ENCODE data around the gene GPR84.
A peak's percentile ranks its signal among the peaks of the same experiment; 100 is the strongest.
"Not testable (repeated sequence)": the region's sequence is repeated elsewhere in the genome, so short reads cannot be mapped to it uniquely, and the experiment has no call there.

Gene GPR84

DNA sequence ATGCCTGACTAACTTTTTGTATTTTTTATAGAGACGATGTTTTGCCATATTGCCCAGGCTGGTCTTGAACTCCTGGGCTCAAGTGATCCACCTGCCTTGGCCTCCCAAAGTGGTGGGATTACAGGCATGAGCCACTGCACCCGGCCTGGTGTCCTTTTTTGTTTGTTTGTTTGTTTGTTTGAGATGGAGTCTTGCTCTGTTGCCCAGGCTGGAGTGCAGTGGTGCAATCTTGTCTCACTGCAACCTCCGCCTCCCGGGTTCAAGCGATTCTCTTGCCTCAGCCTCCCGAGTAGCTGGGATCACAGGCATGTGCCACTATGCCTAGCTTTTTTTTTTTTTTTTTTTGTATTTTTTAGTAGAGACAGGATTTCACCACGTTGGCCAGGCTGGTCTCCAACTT lies 10.0 kb downstream of the GPR84 start:
- not testable (repeated sequence) for DNase-seq

DNA sequence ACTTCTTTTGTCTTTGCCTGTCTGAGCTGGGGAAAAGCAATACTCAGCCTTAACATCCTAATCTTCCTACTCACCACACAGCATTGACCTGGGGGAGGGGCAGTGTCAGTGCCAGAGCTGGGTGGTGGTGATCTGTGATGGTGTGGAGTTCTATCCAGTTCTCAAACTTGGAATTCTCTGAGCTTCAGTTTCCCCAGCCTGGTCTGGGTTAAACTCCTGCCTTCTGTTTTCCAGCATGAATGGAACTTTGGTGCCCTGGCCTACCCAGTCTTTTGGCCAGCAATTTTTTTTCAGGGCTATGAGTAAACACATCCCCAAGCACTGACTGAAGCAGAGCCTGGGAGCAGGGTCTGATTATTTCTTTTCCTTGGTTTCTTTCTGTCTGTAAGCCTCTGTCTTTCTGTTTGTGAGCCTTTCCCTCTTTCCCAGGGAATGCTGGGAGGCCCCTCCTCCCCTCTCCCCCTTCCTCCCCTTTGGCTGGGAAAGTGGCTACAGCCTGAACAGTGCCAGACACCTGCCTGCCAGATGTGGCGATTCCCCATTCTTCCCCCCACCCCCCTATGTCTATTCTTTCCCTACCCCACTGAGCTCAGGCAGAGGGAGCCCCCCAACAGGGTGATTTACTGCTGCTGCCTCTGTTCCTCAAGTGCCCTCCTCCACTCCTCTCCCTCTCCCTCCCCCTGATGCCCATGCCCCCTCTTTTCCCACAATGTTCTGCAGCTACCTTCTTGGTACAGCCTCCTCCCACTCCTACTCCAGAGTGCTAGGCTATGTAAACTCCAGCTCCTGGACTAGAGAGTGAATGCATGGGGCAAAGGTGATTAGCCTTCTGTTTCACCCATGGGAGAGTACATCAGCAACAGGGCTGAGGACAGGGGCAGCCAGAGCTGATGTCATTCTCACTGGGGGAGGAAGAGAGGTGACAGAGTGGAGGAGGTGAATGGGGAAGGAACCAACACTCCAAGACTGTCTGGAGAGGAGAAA lies 11.1 kb downstream of the GPR84 start:
- DNase-seq: no peak

DNA sequence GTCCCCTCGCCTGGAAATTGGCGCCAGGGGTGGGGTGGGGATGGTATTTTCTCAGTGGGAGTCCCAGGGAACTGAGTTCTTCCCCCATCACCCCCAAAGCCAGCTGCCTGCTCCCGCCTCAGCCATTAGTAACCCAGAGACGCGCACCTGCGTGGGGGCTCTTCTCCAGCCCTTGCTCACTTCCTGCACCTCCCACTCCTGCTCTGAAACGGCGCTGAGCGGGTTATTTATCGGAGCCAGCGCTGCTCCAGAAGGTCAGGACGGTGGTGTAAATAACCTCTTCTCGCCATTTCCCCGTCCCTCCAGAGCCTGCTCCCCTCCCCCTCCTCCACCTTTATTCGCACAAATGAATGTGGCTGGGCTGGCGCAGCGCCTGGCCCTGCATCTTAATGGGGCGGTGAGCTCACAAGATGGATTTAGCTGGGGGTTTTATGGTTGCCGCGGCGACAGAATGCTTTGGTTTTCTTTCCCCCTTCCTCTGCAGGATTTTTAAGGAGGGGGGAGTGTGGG lies 12.2 kb downstream of the GPR84 start:
- DNase-seq: peak; percentile 26

DNA sequence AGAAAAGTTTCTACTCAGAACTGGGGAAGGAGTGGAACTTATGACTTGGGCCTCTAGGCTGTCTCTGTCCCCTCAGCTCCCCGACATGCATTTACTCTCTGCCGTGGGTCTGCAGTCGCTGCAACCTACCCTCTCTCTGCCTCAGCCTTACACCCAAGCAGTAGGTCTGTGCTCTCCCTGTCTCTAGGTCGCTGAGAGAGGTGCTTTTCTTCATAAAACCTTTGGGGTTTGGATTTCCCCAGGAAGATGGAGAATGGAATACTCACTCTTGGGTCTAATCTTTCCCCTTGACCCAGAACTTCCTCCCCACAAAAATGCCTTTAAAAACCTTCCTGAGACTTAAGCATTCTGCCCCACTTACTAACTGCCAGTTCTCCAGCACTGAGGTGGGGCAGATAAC lies 12.9 kb downstream of the GPR84 start:
- no peak for DNase-seq

DNA sequence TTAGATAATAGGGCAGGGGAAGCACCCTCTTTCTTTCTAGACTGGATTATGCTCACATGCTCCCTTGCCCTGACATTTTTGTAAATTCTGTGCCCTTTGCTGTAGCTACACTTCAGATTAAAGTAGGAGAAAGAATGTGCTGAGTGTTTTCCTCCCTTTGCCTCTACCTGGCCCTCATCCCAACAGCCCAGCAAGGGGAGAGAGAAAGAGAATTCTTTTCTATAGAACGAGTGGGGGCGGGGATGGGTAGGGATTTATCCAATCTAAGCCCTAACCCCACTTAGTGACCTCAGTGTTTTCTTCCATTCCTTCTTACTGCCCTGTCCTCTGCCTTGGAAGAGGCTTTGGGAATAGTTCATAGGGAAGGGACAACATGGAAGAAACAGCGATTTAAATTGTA lies 13.5 kb downstream of the GPR84 start:
- no peak for DNase-seq

DNA sequence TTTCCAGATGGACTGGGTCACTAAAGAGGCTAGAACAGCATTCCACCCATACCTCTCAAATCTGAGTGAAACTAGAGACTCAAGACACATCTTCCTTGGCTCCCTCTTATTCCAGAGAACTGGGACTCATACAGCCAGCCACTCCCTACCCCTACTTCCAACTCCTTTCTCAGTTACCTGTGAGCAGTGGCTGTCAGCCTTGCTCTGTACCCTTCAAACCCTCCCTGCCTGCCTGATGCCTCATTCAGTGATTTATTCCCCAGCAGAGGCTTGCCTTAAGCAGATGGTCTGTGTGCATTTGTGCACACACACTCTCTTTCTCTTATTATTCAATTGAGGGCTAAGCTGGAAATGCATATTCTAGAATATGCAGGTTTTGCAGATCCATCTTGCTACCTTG lies 14.6 kb downstream of the GPR84 start:
- no peak for DNase-seq

DNA sequence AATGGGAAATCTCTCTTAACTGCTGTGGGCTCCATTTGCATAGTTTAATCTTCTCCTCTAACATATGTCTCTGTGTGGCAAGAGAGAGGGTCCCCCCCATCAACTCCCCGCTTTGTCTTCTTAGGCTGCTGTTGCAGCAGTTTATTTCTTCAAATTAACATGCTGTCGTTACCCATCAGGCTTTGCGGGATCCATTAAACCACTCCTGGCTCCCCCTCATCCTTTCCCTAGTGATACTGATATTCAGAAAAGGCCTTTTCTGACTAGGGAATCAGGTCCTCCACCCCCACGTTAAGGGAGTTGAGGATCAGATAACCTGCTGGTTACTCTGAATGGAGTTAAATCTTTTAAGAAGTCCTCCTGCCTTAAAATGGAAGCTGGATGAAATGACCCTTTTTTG lies 15.2 kb downstream of the GPR84 start:
- DNase-seq: no peak

DNA sequence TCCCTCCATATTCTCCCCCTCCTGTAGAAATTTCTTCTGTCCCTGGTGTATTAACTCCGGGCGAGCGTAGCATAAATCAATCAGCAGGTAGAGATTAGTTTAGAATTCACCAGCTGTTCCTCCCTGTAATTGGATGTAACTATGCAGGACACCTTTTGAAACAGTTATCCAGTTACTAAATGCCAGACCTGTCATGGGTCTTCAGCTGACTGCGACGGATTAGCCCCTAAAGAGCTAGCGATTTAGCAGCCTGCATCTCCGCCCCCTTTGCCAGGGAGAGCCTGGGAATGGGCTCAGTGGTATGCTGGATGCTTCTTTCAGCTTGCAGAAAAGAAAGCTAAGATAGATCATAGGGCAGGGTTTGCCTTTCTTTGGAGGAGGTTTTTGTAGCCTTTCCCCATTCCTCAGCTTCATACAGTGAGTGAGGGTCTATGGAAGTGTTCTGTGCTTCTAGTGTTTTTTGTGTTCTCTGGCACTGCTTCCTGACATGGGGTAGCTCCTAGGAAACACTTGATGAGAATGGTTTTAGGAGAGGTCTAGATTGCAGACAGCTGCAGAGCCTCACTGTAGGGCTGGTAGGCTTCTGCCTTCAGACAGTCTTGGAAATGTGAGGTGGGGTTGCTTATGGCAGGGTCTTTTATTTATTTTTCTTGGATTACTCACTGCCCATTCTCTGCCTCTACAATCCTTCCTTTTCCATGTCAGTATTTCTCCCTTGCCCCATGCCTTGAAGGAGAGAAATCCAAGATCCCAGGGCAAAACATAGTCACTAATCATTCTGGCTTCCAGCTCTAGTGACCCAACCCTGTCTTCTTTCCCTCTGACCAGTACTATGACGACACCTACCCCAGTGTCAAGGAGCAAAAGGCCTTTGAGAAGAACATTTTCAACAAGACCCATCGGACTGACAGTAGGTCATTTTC lies 22.6 kb downstream of the GPR84 start:
- no peak for DNase-seq

DNA sequence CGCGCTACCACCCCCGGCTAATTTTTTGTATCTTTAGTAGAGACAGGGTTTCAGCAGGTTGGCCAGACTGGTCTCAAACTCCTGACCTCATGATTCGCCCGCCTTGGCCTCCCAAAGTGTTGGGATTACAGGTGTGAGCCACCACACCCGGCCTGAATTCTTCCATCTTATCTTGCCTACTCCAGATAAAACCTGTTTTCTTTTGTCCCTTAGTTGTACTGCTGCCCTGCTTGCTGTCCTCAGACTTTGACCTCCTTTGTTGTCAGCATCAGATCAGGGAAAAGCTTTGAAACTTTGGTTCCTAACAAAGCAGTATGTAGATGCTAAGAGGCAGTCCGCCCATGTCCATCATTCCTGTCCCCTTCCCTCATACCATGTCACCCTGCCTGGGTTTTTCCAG lies 23.4 kb downstream of the GPR84 start:
- DNase-seq: no peak

DNA sequence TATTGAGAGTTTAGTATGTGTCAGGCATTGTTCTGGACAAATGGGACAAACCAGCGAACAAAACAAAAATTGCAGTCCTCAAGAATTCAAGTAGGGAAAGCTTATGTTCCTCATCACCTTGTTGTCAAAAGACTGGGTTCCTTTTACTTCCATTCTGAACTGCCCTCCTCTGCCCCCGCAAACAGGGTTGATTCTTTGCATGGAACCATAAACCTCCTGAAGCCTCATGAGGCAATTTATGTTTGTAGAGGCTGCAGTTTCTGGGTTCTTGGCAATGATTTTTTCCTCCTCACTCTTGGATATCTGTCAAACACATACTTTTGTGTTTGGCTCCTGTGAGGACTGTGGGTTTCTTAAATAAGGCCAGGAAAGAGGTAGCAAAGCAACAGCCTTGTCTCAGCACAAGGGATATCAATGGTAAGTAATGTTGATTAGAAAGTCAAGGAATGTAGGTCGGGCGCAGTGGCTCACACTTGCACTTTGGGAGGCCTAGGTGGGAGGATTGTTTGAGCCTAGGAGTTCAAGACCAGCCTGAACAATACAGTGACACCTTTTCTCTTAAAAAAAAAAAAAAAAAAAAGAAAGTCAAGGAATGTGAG lies 25.5 kb downstream of the GPR84 start:
- DNase-seq: no peak

DNA sequence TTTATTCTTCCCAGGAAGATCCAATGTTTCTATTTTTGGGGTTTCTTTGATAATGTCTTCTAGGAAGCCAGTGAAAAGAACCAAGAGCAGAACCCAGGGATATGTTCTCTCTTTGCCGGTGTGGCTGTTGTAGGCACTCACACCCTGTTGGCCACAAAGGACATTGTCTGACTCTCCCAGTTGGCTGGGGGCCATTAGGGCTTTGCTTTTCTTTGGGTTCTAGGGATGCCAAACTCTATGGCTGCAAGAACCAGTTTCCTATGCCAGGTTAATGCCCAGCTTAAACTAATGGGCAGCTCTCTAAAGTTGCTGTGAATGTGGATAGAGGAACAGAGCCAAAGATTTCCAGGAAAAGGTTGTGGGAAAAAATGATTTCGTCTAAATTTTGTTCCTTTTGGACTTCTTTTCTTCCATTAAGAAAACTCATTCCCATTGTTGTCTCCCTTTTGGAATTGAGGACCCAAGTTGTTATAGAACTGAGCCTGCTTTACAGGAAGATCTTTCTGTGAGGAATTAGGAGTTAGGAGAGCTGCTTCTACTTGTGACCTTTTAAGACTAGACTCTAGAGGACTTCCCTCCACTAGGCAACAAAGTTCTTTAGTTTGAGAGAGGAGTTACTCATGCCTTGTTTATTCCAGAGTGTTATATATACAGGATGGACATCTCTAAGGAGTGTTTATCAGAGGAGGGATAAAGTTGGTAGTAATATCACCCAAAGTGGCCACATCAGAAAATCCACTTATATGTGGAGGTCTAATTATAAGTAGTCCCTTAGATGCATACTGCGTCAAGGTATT lies 26.2 kb downstream of the GPR84 start:
- DNase-seq: no peak

DNA sequence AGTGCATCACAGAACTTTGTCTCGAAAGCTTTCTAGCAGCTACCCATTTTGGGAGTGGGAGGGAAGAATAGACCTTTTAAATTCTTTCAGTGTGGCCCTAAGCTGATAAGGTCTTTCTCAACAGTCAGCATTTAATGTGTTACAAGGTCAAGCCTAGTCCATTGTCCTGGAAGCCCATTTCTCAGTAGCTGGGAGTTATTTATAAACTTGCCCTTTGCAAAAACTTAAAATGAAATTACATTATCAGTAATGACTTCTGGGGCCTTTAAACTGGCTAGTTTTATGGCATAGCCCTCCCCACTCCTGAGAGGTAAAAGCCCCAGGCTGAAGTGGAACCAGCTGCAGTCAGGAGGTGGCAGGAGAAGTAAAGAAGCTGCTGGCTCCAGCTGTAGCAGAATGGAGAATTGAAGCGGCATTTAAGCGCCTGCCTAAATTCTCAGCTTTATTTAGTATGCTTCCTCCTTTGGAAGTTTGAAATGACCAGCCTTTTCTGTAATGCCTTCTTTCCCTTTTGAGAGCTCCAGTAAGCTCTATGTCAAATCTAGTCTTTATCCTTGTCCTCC lies 26.9 kb downstream of the GPR84 start:
- no peak for DNase-seq

DNA sequence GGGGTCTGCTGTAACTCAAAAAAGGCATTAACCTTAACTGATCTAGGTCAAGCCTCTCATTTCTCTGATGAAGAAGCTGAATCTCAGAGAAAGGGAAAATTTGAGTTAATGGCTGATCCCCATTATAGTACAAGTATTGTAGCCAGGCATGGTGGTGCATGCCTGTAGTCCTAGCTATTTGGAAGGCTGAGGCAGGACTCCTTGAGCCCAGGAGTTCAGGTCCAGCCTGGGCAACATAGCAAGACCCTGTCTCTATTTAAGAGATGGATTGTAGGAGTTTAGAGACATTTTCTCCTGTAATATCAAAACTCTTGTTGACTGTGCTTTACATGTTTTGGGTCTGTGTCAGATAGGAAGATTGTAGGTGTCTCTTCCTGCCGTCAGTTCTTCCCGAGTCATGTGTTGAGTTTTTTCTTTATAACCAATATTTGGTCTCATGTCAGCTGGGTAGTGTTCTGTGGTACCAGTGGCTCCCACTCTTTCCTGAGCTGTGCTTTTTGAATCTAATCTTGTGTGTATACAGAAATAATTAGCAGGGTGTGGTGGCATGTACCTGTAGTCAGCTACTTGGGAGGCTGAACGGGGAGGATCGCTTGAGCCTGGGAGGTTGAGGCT lies 30.8 kb downstream of the GPR84 start:
- no peak for DNase-seq

DNA sequence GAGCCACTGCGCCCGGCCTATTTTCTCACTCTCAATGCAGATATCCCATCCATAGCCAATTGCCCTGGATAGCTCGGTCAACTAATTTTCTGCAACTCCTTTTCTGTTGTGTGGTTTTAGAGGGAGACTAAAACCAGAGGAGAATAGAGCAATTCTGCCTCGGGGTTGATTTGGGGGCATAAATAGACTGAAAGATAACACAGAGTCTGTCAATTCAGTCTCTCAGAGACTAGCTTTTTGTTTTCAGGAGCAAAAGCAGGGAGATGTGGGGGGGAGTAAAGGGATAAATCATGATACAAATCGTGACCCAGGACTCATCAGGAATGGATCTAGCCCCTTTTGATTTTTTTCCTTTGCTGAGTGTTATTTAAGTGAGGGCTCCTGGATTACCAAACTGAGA lies 32.8 kb downstream of the GPR84 start:
- DNase-seq: no peak

DNA sequence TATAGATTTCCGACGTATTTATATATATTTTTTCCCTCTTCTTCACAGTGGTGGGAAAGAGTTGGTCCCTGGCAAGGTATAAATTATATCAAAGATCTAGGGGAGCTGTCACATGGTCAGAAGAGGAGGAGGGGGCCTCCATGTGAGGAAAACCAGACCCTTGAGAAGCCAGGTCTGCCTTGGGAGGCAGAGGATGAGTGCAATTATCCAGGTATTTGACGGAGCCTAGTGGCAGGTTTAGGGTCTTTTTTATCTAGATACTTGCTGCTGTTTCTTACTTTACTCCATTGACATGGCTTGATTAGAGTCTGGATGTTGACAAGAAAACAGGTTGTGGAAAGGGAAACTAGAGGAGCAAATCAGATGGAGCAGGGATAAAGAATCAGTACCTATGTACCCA lies 33.8 kb downstream of the GPR84 start:
- DNase-seq: no peak

DNA sequence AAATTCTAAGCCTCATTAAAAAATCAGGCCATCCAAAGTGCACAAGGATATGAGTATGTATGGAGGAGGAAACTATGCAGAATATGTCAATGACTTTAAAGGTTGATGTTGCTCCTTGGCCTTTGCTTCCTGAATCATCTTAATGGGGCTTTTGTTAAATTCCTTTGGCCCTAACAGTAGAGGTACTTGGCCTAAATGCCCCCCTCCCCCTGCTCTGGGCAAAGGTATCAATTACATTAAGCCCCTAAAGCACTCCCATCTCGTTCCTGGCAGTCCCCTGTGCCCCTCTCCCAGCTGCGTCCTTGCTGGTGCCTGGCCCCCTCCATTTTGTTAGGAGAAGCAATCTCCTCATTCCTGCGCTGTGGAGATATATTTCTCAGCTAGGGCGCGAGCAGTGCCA lies 34.5 kb downstream of the GPR84 start:
- DNase-seq: no peak

DNA sequence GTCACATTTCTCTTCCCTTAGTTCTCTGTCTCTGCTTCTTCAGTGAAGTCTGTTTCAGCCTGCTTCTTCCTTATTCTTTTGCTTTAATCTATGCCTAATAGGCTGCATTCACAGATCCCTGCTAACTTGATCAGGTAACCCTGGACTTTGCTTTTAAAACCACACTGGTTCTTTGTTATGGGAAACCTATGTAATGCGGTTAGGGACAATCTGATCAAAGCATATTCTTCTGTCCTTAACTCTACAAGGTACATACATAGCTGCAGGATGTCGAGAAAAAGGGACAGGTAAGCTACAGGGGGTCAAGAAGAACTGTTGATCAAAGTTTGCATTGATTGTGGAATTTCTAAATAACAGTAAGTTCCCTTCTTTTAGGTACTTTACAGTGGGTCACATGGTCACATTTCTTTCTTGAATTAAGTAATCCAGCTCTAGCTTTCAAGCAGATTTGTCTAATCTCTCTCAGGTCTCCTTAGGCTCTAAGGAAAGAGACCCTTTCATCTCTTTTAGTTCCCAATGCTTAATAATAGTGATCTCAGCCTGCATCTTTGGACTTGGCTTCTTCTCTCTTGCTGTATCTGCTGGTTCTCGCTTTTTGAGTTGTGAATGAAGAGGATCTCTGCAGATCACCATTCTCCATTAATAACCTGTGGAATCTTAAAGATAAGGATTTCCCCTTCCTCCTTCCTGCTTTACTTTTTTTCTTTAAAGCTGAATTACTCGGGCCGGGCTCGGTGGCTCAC lies 35.5 kb downstream of the GPR84 start:
- no peak for DNase-seq

DNA sequence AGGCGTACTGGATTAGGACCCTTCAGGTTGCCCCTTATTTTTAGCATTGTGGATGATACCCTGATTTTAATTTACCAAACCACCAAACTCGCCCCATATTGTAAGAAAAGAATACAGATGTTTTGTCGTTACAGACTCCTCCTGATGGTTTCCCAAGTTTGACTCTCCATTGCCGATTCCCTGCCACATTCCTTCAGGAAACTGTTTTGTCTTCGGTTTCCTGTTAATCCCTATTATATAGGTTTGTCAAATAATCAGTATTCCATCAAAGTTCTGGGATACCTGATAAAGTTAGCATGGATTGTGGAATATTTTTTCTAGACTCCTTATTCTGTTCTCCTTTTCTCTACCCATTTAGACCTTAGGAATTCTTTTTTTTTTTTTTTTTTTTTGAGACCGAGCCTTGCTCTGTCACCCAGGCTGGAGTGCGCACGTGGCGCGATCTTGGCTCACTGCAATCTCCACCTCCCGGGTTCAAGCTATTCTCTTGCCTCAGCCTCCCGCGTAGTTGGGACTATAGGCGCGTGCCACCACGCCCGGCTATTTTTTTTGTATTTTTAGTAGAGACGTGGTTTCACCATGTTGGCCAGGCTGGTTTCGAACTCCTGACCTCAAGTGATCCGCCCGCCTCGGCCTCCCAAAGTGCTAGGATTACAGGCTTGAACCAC lies 38.7 kb downstream of the GPR84 start:
- DNase-seq: not testable (repeated sequence)

DNA sequence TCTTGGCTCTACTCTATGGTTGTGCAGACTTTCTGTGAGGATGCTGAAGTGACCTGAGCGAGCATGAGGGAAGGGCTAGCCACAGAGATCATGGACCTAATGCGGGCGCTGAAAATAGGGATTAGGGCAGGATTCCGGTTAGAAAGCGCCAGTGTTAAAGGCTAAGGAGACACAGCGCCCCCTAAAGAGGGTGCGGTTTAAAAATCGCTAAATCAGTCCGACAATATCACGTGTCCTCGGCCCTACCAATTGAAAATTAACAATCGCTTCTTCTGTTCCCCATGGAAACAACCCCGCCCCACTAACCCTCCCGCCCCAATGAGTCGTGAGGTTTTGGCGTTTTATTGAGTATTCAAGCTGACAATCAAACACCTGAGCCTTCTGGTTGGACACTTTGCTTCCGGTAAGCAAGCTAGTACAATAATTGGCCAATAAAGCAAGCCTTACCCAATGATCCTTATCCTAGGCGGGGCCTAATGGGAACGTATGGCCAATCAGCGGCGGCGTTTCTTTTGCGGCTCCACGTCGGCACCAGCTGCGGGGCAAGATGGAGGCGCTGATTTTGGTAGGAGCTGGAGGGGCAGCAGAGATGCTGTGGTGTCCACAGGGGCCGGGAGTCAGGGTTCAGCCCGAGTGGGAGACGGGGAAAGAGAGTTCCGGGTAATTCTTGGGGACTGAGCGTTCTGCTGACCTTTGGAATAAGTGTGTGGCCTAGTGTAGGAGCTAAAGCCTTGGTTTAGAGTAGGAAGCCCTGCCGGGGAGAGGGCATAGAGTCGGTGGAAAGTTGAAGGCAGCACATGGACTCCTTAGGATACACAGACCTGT lies 39.5 kb downstream of the GPR84 start, which contains the start of gene COPZ1:
Gene COPZ1, plus strand, starts transcription at position 515 of the 825 bp plus-strand sequence. Its CDS starts 33 bp downstream, at position 548.
- peak; percentile 99 for DNase-seq

All from CD4-positive, alpha-beta T cell treated with Interleukin-10 for 1 hour (primary cell).